ENCODE measurements around the gene RTN4R.
"Not testable (repeated sequence)": the region's sequence is repeated elsewhere in the genome, so short reads cannot be mapped to it uniquely, and the experiment has no call there.

The RTN4R gene

GRCh38 chr22:20305894-20306645, 38.0 kb upstream of the RTN4R start:
- no peak for DNase-seq

DNA sequence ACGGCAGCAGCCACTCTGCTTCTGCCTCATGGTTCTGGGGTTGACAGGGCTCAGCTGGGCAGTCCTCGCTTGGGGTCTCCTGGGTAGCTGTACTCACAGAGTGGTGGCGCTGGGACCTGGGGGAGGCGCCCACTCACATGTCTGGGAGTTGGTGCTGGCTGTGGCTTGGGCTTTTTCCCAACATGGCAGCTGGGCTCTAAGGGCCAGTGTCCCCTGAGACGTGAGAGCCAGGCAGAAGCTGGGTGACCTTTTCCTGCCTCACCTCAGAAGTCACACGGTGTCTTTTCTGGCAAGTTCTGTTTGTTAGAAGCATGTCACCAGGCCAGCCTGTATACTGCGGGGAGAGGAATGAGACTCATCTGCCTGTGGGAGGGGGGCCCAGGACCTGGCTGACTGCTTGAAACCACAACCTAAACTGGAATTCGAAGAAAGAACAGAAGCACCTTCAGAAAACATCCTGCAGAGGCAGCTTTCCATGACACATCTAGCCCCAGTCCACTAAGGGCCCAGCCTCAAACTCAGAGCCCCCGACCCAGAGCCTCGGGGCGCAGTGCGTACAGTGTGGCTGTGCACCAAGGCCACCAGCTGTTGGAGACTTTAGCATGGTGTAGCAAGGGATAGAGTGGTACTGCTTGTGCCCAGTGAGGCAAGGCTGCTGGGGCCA, 37.2 kb upstream of the RTN4R start:
- DNase-seq, result not testable (repeated sequence)

GRCh38 chr22:20304646-20305045, 36.5 kb upstream of the RTN4R start:
- no peak for DNase-seq

- not testable (repeated sequence) for DNase-seq
Observed at GRCh38 chr22:20303229-20303534, 35.1 kb upstream of the RTN4R start.

DNA sequence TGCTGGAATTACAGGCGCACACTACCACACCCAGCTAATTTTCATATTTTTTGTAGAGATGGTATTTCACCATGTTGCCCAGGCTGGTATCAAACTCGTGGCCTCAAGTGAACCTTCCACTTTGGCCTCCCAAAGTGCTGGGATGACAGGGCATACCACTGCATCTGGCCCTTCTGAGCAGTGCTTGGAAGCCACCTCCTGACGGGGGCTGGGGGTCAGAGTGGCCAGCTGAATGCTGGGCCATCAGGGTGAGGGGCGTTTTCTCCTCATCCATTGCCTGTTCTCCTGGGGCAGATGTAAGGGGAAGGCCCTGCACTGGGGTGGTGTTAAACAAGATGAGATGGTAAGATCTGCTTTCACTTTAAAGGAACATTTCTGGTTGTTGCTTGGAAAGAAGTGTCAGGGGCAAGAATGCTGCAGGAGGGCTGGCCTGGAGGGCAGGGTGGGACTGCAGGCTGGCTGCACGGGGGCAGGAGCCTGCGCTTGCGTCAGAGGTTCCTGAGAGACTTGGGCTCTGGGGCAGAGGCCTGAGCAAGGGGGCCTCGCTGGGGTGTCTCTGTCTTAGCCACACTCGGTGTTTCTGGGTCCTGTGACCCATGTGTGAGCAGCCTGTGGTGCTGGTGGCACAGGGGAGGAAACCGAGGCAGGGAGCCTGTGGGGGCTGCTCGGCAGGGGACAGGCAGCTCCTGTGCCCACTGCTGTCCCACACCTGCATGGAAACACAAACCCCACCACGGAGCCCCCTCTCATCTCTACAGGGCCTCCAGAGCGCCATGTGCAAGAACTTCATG, 34.5 kb upstream of the RTN4R start:
- DNase-seq, result no peak

DNA sequence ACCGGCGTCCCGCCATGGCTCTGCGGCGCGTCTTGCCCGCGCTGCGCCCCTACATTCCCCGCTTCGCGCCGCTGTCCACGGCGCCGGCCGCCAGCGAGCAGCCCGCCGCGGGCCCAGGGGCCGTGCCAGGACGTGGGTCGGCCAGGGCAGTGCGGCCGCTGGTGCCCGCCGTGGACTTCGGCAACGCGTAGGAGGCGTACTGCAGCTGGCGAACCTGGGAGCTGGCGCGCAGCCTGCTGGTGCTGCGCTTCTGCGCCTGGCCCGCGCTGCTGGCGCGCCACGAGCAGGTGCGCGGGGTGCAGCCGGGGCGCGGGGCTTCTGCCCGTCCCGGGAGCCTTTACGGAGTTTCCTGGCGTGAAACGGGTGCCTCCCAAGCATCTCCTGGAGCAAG, 31.6 kb upstream of the RTN4R start:
- no peak for DNase-seq

DNA sequence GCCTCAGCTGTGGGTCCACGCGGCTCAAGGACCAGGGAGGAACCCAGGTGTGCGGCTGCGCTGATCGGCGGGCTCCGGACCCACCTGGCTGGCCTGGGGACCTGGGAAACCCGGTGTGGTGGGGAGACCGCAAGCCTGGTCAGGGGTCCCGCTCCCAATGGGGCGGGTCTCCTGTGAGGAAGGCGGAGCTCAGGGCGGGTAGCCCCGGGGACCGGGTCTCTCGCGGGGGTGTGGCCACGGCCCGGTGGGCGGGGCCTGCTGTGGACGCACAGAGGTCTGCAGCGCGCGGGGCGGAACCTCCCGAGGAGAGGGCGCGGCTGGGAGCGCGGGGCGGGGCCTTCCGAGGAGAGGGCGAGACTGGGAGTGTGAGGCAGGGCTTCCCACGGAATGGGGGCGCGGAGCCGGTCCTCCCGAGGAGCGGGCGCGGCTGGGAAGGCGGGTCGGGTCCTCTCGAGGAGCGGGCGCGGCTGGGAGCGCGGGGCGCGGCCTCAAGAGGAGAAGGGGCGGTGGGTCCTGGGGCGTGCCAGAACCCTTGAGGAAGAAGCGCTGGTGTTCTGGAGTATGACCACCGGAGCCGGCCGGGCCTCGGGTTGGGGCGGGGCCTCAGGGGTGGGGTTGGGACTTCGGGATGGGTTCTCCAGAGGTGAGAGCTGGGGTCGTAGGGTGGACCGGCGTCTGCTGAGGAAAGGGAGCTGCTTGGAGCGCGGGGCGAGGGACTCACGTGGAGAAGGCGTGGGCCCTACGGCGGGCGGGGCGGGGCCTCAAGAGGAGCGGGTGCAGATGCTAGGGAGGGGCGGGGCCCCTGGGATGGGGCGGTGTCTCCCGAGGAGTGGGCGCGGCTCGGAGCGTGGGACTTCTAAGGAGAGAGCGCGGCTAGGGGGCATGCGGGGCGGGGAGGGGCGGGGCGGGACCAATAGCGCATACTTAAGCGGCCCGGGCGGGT, 31.0 kb upstream of the RTN4R start:
- DNase-seq, result peak; percentile 78

GRCh38 chr22:20298110-20298802, 30.1 kb upstream of the RTN4R start:
- no peak for DNase-seq

DNA sequence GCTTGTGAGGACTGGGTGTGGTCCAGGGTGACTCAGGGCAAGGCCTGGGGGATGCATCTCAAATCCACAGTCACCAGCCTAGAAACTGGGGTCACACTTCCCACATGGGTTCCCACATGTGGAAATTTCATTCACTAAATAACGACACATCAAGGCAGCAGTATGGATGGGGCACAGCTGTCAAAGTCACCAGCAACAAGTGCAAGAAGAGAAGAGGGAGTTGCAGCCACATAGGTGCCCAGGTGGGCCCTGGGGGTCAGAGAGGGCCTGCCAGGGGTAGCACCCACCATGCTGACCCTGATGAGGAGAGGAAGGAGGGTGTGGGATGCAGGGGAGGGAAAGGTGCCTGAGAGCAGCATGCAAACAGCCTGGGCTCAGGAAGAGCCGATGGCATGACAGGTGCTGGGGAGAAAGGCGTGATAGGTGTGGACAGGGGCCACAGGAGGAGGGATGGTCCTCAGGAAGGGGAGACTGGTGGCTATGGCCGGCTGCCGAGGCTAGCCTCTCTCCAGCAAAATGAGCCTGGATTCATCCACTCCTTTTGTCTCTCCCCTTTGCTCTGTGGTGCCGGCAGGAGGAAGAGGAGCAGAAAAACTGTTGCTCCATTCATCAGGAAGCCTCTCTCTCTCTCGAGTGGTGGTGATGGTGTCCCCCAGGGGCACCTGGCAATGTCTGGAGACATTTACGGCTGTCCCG, 29.4 kb upstream of the RTN4R start:
- no peak for DNase-seq

- DNase-seq, result no peak
Observed at GRCh38 chr22:20296598-20296997, 28.5 kb upstream of the RTN4R start.

GRCh38 chr22:20295262-20296064, 27.3 kb upstream of the RTN4R start:
- no peak for DNase-seq

DNA sequence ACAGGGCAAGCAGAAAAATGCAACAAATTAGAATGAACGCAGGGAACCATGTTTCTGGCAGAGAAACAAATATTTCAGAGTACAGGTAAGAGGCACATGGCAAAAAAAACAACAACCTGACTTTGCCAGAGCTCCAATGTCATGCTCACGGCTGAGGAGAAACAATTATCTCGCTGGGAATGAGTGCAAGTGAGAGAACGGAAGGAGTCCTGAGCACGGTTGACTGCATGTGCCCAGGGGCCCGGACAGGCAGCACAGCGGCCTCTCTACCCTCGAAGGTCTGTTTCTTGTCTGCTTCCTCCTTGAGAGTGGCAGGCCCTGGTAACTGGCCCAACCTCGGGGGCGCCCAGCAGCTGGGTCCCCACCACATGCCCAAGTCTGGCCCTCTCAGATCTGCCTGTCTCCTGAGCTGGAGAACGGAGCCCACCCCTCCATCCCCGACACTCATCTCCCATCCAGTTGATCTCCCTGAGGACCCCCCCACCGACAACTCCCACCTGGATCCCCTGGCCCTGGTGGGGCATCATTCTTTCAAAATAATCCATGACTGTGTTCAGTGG, 24.6 kb upstream of the RTN4R start:
- no peak for DNase-seq

DNA sequence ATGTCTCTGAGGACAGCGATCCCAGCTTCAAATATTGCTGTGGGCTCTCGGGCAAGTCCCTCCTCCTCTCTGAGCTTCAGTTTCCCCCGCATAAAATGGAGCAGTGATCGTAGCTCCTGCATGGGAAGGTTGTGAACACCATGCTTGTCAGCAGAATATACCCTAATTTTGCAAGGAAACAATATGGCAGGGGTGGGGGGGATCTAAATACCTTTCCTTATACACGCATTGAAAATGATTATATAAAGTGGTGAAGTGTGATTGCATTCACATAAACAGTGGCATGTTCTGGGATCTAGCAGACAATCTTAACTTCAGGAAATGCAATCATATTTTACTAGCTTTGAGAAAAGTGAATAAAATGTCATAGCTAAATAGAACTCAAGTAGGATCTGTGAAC, 24.0 kb upstream of the RTN4R start:
- no peak for DNase-seq

- no peak for DNase-seq
Observed at GRCh38 chr22:20291604-20292063, 23.5 kb upstream of the RTN4R start.

DNA sequence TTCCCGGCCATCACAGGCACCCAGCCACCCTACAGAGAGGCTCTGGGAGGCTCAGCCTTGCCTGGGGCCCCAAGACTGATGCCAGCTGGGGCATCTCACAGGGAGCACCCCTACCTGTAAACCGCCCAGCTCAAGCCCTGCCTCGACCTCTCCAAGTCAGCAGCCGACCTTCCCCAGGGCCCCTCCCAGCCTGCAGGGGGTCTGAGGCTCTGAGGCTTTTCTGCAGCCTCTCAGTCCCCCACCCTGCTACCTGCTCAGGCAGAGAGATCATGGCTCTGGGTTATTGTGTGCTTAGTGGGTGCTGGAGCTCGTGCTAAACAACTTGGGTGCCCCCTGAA, 23.1 kb upstream of the RTN4R start:
- DNase-seq, result no peak

DNA sequence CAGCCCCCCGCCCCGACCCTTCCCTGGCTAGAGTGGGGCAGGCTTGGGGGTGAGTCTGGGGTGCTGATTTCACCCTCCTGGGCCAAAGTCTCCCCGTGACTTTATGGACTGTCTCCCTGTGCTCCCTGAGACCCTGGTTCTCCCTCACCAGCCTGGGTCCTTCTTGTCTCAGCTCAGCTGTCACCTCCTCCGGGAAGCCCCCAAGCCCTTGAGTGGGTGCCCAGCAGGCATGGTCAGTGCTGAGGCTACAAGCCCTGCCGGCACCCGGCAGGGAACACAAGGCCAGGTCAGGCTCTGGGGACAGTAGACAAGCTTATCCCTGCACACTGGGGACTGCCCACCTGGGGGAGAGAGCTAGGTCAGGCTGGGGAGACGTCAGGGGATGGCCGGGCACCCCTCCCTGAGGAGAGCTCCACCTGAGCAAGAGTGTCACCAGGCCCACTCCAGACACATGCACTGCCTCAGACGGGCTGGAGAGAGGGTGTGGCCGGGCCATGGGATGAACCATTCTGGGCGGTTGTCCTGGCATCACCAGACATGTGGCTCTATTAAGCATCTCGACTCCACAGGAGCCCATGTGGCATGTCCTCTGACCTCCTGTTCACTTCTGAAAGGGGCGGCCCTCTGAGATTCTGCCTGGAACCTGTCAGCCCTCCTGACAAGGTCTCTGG, 22.6 kb upstream of the RTN4R start:
- no peak for DNase-seq

DNA sequence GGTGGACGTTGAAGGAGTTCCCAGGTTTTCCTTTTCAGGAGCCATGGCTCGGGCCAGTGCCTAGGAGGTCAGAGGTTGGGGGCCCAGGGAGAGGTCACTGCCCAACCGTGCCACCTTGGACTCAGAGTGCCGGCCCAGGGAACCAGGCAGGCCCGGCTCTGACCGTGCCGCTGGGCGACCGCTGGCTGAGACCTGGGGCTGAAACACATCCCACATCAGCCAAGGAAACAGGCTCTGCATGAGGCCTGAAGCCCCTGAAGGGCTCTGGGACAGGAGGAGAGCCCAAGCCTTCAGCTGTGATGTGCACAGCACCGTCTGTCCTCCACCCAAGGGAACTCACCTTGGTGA, 21.9 kb upstream of the RTN4R start:
- no peak for DNase-seq

- not testable (repeated sequence) for DNase-seq
Observed at GRCh38 chr22:20289182-20290044, 21.3 kb upstream of the RTN4R start.

All from EL (cell line).